GM12892 (cell line): ENCODE data around the gene LRRC52.

Source experiments
- POLR2A ChIP-seq: IDR thresholded peaks from 2 replicates; pipeline ENCODE4 v1.6.1; 2011; ENCODE audit warnings: low read depth, low read length, control low read depth
- POLR2AphosphoS5 ChIP-seq: IDR thresholded peaks from 2 replicates; pipeline ENCODE4 v1.6.1; 2011; ENCODE audit warnings: low read depth, low read length, control low read depth
- TAF1 ChIP-seq: IDR thresholded peaks from 2 replicates; pipeline ENCODE4 v1.6.1; 2011; ENCODE audit warnings: low read depth, mild to moderate bottlenecking, control low read depth, low read length, borderline replicate concordance

DNA sequence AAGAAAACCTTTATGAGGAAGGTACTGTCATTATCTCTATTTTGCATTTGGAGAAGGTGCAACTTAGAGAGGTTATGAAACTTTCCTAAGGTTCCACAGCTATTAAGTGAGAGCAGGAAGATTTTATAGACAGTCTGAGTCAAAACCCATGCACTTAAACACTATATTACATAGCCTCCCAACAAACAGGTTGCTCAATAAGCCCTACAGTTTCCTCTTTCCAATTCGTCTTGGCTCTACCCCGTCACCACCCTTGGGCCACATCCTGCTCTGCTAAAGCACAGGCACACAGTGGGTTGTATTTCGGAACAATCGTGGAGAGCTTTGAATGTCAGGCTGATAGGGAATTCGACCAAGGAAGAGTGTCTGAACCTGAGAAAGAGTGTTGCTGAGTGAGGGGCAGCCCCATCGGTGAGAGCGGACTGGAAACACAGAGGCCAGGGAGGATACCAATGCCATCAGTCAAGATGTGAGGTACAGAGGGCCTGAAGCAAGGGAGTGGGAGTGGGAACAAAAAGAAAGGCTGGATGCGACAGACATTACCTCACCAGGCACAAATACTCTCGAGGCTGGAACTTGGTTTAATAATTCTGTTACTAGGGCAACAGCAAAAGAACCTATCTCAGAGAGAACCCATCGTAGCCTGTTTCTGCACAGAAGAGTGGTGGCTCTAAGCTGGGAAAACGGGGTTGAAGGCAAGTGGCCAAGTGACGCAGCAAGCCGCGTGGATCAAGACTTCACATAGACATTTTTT is 6.3 kb upstream of the LRRC52 start:
- TF ChIP-seq POLR2AphosphoS5: no peak
- TF ChIP-seq POLR2A: no peak
- TF ChIP-seq TAF1: no peak
